Keratinocyte (primary cell): Measurements from ENCODE around the gene SIX1.

Source experiments
- EZH2 ChIP-seq: IDR thresholded peaks from one replicate; pipeline ENCODE4 v1.6.1; 2012; ENCODE audit warnings: inconsistent platforms, mild to moderate bottlenecking, low read length, moderate library complexity
- TF ChIP-seq, protein P1 (sequence below), 3 experiments: IDR thresholded peaks in 1 of 3; conservative IDR thresholded peaks in 1 of 3; optimal IDR thresholded peaks in 1 of 3; 2 replicates in 2 of 3; 3 replicates in 1 of 3; pipeline versions ENCODE3 to v1.5.1; 2011; ENCODE audit warnings: low read length in 3 of 3, mild to moderate bottlenecking in 3 of 3, moderate library complexity in 2 of 3, control low read depth in 1 of 3, inconsistent platforms in 1 of 3; ENCODE audit not compliant: insufficient read depth in 2 of 3; ENCODE audit errors: extremely low read depth in 1 of 3

DNA sequence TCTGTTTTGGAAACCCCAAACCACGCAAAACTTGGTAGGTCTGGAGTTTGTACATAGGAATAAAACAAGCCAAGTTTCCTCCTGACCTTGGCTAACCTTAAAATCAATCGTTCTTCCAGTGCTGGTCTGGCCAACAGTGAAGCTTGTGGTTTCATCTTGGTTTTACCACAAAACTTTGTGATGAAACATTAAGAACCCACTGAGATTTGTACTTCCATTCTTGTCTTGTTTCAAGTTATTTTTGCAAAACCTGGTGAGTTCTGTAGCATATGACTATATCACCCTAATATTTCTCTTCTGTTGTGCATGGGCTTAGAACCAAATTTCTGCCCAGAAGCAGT is 26.4 kb downstream of the SIX1 start:
- TF ChIP-seq, protein P1, sequence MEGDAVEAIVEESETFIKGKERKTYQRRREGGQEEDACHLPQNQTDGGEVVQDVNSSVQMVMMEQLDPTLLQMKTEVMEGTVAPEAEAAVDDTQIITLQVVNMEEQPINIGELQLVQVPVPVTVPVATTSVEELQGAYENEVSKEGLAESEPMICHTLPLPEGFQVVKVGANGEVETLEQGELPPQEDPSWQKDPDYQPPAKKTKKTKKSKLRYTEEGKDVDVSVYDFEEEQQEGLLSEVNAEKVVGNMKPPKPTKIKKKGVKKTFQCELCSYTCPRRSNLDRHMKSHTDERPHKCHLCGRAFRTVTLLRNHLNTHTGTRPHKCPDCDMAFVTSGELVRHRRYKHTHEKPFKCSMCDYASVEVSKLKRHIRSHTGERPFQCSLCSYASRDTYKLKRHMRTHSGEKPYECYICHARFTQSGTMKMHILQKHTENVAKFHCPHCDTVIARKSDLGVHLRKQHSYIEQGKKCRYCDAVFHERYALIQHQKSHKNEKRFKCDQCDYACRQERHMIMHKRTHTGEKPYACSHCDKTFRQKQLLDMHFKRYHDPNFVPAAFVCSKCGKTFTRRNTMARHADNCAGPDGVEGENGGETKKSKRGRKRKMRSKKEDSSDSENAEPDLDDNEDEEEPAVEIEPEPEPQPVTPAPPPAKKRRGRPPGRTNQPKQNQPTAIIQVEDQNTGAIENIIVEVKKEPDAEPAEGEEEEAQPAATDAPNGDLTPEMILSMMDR (optimal IDR thresholded peaks at IDR 0.05 in 1 of 3, IDR thresholded peaks at IDR 0.05 in 1 of 3, conservative IDR thresholded peaks at IDR 0.05 in 1 of 3; ENCODE audit: extremely low read depth in 1 of 3, insufficient read depth in 2 of 3, low read length in 3 of 3), result no peak
- no peak for TF ChIP-seq EZH2
